GM21786 (cell line): Measurements from ENCODE around the gene SORL1.
"Not testable (repeated sequence)": the region's sequence is repeated elsewhere in the genome, so short reads cannot be mapped to it uniquely, and the experiment has no call there.

ENCODE experiments used
- ATAC-seq: cut with Tn5 transposase; IDR thresholded peaks from one replicate; pipeline ENCODE4 v1.9.1; 2021; ENCODE audit not compliant: unreplicated experiment

Gene SORL1

GRCh38 chr11:121497176-121497998 is 45.3 kb downstream of the SORL1 start:
- no peak for ATAC-seq

- no peak for ATAC-seq
These were observed 47.3 kb downstream of the SORL1 start for GRCh38 chr11:121499405-121499804.

- no peak for ATAC-seq
These were observed 48.2 kb downstream of the SORL1 start for GRCh38 chr11:121500275-121500674.

- no peak for ATAC-seq
These were observed 48.6 kb downstream of the SORL1 start for GRCh38 chr11:121500717-121501116.

GRCh38 chr11:121503051-121503450 is 50.9 kb downstream of the SORL1 start:
- ATAC-seq: no peak

- ATAC-seq: not testable (repeated sequence)
These were observed 54.1 kb downstream of the SORL1 start for GRCh38 chr11:121506237-121506636.

- ATAC-seq: no peak
These were observed 56.3 kb downstream of the SORL1 start for GRCh38 chr11:121508449-121508848.

- ATAC-seq: no peak
These were observed 58.3 kb downstream of the SORL1 start for GRCh38 chr11:121510438-121510837.

- no peak for ATAC-seq
These were observed 60.7 kb downstream of the SORL1 start for GRCh38 chr11:121512468-121513465.

GRCh38 chr11:121513807-121514206 is 61.7 kb downstream of the SORL1 start:
- no peak for ATAC-seq

- no peak for ATAC-seq
These were observed 62.6 kb downstream of the SORL1 start for GRCh38 chr11:121514432-121515334.

GRCh38 chr11:121515335-121515671 is 63.2 kb downstream of the SORL1 start:
- ATAC-seq: no peak

GRCh38 chr11:121517996-121518395 is 65.9 kb downstream of the SORL1 start:
- no peak for ATAC-seq

GRCh38 chr11:121520243-121521144 is 68.4 kb downstream of the SORL1 start:
- no peak for ATAC-seq

- ATAC-seq: no peak
These were observed 69.3 kb downstream of the SORL1 start for GRCh38 chr11:121521145-121522042.

GRCh38 chr11:121522043-121522941 is 70.2 kb downstream of the SORL1 start:
- no peak for ATAC-seq

- no peak for ATAC-seq
These were observed 71.6 kb downstream of the SORL1 start for GRCh38 chr11:121523581-121524232.
